DOHH2 (cell line): ENCODE data around the gene PGK2.
"Not testable (repeated sequence)": the region's sequence is repeated elsewhere in the genome, so short reads cannot be mapped to it uniquely, and the experiment has no call there.

Source experiments
- H3F3A ChIP-seq: fragments of 200-600 bp; sonication (generic), shearing (Covaris generic); 2 replicates; pipeline ENCODE4 v1.6.0; 2016; ENCODE audit warnings: antibody characterized with exemption, mild to moderate bottlenecking; ENCODE audit not compliant: control insufficient read depth, insufficient read depth
- H3K27ac ChIP-seq: fragments of 200-600 bp; sonication (generic); 2 replicates; pipeline ENCODE4 v1.5.1; 2014; ENCODE audit warnings: low read depth, mild to moderate bottlenecking, low read length, moderate library complexity
- H3K27me3 ChIP-seq: fragments of 200-600 bp; sonication (generic); 2 replicates; pipeline ENCODE4 v1.6.1; 2014; ENCODE audit warnings: mild to moderate bottlenecking, low read length, mixed read lengths; ENCODE audit not compliant: control insufficient read depth
- H3K36me3 ChIP-seq: fragments of 200-600 bp; sonication (generic); 2 replicates; pipeline ENCODE4 v1.6.1; 2014; ENCODE audit warnings: mild to moderate bottlenecking, low read length, moderate library complexity, mixed read lengths; ENCODE audit not compliant: control insufficient read depth
- H3K4me1 ChIP-seq: fragments of 200-600 bp; sonication (generic); 2 replicates; pipeline ENCODE4 v1.6.1; 2014; ENCODE audit warnings: mild to moderate bottlenecking, low read length, mixed read lengths; ENCODE audit not compliant: control insufficient read depth
- H3K4me2 ChIP-seq: fragments of 200-600 bp; sonication (generic); 2 replicates; pipeline ENCODE4 v1.6.0; 2014; ENCODE audit warnings: mild to moderate bottlenecking, low read length, moderate library complexity
- H3K4me3 ChIP-seq: fragments of 200-600 bp; sonication (generic); 2 replicates; pipeline ENCODE4 v1.5.1; 2014; ENCODE audit warnings: mild to moderate bottlenecking, low read length, mixed read lengths
- H3K79me2 ChIP-seq: fragments of 200-600 bp; sonication (generic); 2 replicates; pipeline ENCODE4 v1.6.1; 2014; ENCODE audit warnings: mild to moderate bottlenecking, low read length, mixed read lengths; ENCODE audit not compliant: control insufficient read depth
- H3K9me2 ChIP-seq: fragments of 200-600 bp; sonication (generic); replicated peaks from 2 replicates; pipeline ENCODE4 v1.6.1; 2014; ENCODE audit warnings: mild to moderate bottlenecking, low read length, mixed read lengths; ENCODE audit not compliant: control insufficient read depth
- H3K9me3 ChIP-seq: fragments of 200-600 bp; sonication (generic); 2 replicates; pipeline ENCODE4 v1.6.1; 2014; ENCODE audit warnings: antibody characterized with exemption, low read length, mixed read lengths; ENCODE audit not compliant: control insufficient read depth, insufficient read depth
- H4K20me1 ChIP-seq: fragments of 200-600 bp; sonication (generic); 2 replicates; pipeline ENCODE4 v1.6.0; 2014; ENCODE audit warnings: low read depth, mild to moderate bottlenecking, antibody characterized with exemption, low read length, moderate library complexity; ENCODE audit not compliant: control insufficient read depth, insufficient read depth
- CTCF ChIP-seq: fragments of 200-600 bp; sonication (generic); IDR thresholded peaks from one replicate; pipeline ENCODE4 v1.5.1; 2014; ENCODE audit warnings: antibody characterized with exemption, mild to moderate bottlenecking, low read depth, low read length; ENCODE audit not compliant: poor library complexity, severe bottlenecking
- EZH2phosphoT487 ChIP-seq: fragments of 200-600 bp; sonication (generic); IDR thresholded peaks from 2 replicates; pipeline ENCODE4 v1.6.1; 2017; ENCODE audit warnings: borderline replicate concordance, mild to moderate bottlenecking, antibody characterized with exemption, low read length, moderate library complexity, mixed read lengths

The PGK2 gene

GRCh38 chr6:49806145-49806544 is 19.1 kb upstream of the PGK2 start:
- Histone ChIP-seq H3F3A (no peaks in the 10 kb centered on the region), H3K27me3 (no peaks in the 10 kb centered on the region), H3K4me1 (no peaks in the 10 kb centered on the region), H3K79me2 (no peaks in the 10 kb centered on the region), H3K4me2 (no peak overlapping the region), H4K20me1 (no peaks in the 10 kb centered on the region), H3K9me3 (no peaks in the 10 kb centered on the region), H3K9me2 (no peaks in the 10 kb centered on the region), H3K36me3 (no peaks in the 10 kb centered on the region), H3K4me3 (no peak overlapping the region), H3K27ac (no peak overlapping the region)
- no peak for TF ChIP-seq EZH2phosphoT487

DNA sequence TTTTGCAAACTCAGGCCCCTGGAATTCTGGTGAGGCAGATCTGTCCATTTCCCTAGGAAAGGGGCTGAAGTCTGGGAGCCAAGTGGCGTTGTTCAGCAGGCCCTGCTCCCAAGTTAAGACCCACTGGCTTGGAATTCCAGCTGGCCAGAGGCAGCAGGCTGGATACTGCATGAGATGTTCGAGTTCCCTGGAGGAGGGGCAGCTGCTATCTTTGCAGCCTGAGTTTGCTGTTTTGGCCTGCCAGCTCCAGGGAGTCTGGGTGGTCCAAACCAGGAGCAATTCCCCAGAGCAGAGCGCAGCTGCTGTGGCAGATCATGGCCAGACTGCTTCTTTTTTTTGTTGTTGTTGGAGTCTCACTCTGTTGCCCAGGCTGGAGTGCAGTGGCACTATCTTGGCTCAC is 18.2 kb upstream of the PGK2 start:
- no peaks in the 10 kb centered on the region for H3K9me2 ChIP-seq
- no peaks in the 10 kb centered on the region for H3K9me3 ChIP-seq

GRCh38 chr6:49801525-49801924 is 14.4 kb upstream of the PGK2 start:
- Histone ChIP-seq H3K79me2 (no peaks in the 10 kb centered on the region), H3K4me2 (no peak overlapping the region), H3K9me2 (no peaks in the 10 kb centered on the region), H3F3A (no peaks in the 10 kb centered on the region), H3K27me3 (no peaks in the 10 kb centered on the region), H4K20me1 (no peaks in the 10 kb centered on the region), H3K9me3 (no peaks in the 10 kb centered on the region), H3K4me3 (no peak overlapping the region), H3K4me1 (no peaks in the 10 kb centered on the region), H3K36me3 (no peaks in the 10 kb centered on the region), H3K27ac (no peak overlapping the region)
- no peak for TF ChIP-seq EZH2phosphoT487
- no peak for TF ChIP-seq CTCF

More for the DNA sequence above, 18.2 kb upstream of the PGK2 start:
- no peak overlapping the region for H3K4me3 ChIP-seq
- H3K4me1 ChIP-seq = no peaks in the 10 kb centered on the region
- H3K27ac ChIP-seq = no peak overlapping the region
- no peak for TF ChIP-seq EZH2phosphoT487
- H3F3A ChIP-seq = no peaks in the 10 kb centered on the region
- H3K27me3 ChIP-seq = no peaks in the 10 kb centered on the region
- no peaks in the 10 kb centered on the region for H4K20me1 ChIP-seq
- H3K4me2 ChIP-seq = no peak overlapping the region
- no peaks in the 10 kb centered on the region for H3K36me3 ChIP-seq
- no peaks in the 10 kb centered on the region for H3K79me2 ChIP-seq

GRCh38 chr6:49799090-49799489 is 12.0 kb upstream of the PGK2 start:
- Histone ChIP-seq H3K9me3 (no peaks in the 10 kb centered on the region), H3K79me2 (no peaks in the 10 kb centered on the region), H3K4me1 (no peaks in the 10 kb centered on the region), H3K9me2 (no peaks in the 10 kb centered on the region), H3K4me3 (no peak overlapping the region), H4K20me1 (no peaks in the 10 kb centered on the region), H3K27me3 (no peaks in the 10 kb centered on the region), H3K4me2 (no peak overlapping the region), H3K36me3 (no peaks in the 10 kb centered on the region), H3K27ac (no peak overlapping the region), H3F3A (no peaks in the 10 kb centered on the region)
- no peak for TF ChIP-seq CTCF
- TF ChIP-seq EZH2phosphoT487 = no peak

GRCh38 chr6:49796842-49797455 is 9.9 kb upstream of the PGK2 start:
- H3K4me3 ChIP-seq = not testable (repeated sequence)

More at GRCh38 chr6:49796842-49797455, 9.9 kb upstream of the PGK2 start:
- not testable (repeated sequence) for H3K4me2 ChIP-seq, H3K79me2 ChIP-seq, H3K9me2 ChIP-seq, H3K4me1 ChIP-seq, H3K36me3 ChIP-seq, H3K27ac ChIP-seq, H4K20me1 ChIP-seq, H3F3A ChIP-seq, H3K9me3 ChIP-seq, H3K27me3 ChIP-seq
